H1 (cell line): ENCODE measurements around the gene RAB4B. TPM values are rescaled to one million over a fixed set of nuclear protein-coding genes. Genes with fewer than 3 reads are reported as not detected.
"Not testable (repeated sequence)": the region's sequence is repeated elsewhere in the genome, so short reads cannot be mapped to it uniquely, and the experiment has no call there.

Source experiments
- CTCF ChIA-PET: fragments of 300-600 bp; sonication (Branson Sonifier 250); formaldehyde crosslinking; loops from one replicate; lab custom pipeline; 2021; ENCODE audit not compliant: partially characterized antibody; lab: Charles Lee
- POLR2A ChIA-PET: fragments of 300-600 bp; sonication (Branson Sonifier 250); formaldehyde crosslinking; loops from one replicate; lab custom pipeline; 2021; ENCODE audit warnings: inconsistent platforms; ENCODE audit not compliant: partially characterized antibody; lab: Charles Lee
- DNase-seq, 2 experiments: peaks; one replicate each; pipeline versions ENCODE4 v3.0.0 to v3.0.0-alpha.2; 2010 to 2022; ENCODE audit warnings: low spot score in 2 of 2, low read depth in 1 of 2, mixed read lengths in 1 of 2
- FAIRE-seq: peaks from 2 replicates; lab custom pipeline; 2011; peaks lifted over from hg19 to GRCh38; lab: Jason Lieb, UNC
- H2AFZ ChIP-seq: 2 replicates; pipeline ENCODE4 v1.8.1; 2012; ENCODE audit warnings: low read length, inconsistent platforms
- H2AK5ac ChIP-seq: 2 replicates; pipeline ENCODE4 v1.6.1; 2013; ENCODE audit warnings: low read depth, low read length
- H2BK120ac ChIP-seq: replicated peaks from 2 replicates; pipeline ENCODE3; 2013; ENCODE audit warnings: low read depth, low read length, inconsistent platforms
- H2BK12ac ChIP-seq: 2 replicates; pipeline ENCODE4 v1.6.1; 2013; ENCODE audit warnings: low read depth, low read length
- H2BK15ac ChIP-seq: 2 replicates; pipeline ENCODE4 v1.6.1; 2013; ENCODE audit warnings: low read length
- H2BK20ac ChIP-seq: 2 replicates; pipeline ENCODE4 v1.6.1; 2013; ENCODE audit warnings: low read length
- H2BK5ac ChIP-seq: 2 replicates; pipeline ENCODE4 v1.6.1; 2013; ENCODE audit warnings: low read depth, low read length
- H3K14ac ChIP-seq: 2 replicates; pipeline ENCODE4 v1.6.1; 2013; ENCODE audit warnings: inconsistent platforms; ENCODE audit not compliant: insufficient read length
- H3K18ac ChIP-seq: 2 replicates; pipeline ENCODE4 v1.6.1; 2013; ENCODE audit warnings: low read length; ENCODE audit errors: extremely low read depth
- H3K23ac ChIP-seq: 2 replicates; pipeline ENCODE4 v1.6.1; 2013; ENCODE audit warnings: inconsistent platforms; ENCODE audit not compliant: insufficient read length
- H3K23me2 ChIP-seq: 2 replicates; pipeline ENCODE4 v1.6.1; 2013; ENCODE audit warnings: low read depth, low read length
- H3K27ac ChIP-seq: 2 replicates; pipeline ENCODE4 v1.6.1; 2011; ENCODE audit warnings: low read depth, low read length, inconsistent platforms
- H3K27me3 ChIP-seq, 4 experiments: replicated peaks in 1 of 4; 1 replicate in 1 of 4; 2 replicates in 3 of 4; pipeline versions ENCODE4 v1.6.1 to v1.8.1; 2011 to 2013; ENCODE audit warnings: low read length in 3 of 4, mild to moderate bottlenecking in 3 of 4, inconsistent platforms in 2 of 4, mixed read lengths in 2 of 4, moderate library complexity in 1 of 4; ENCODE audit not compliant: control insufficient read depth in 3 of 4, insufficient read depth in 3 of 4; ENCODE audit errors: extremely low read depth in 1 of 4
- H3K36me3 ChIP-seq, 4 experiments: 2 replicates each; pipeline versions ENCODE4 v1.6.1 to v1.8.1; 2011 to 2013; ENCODE audit warnings: mild to moderate bottlenecking in 4 of 4, low read length in 3 of 4, moderate library complexity in 2 of 4, control low read depth in 1 of 4, inconsistent platforms in 1 of 4; ENCODE audit not compliant: insufficient read depth in 4 of 4, control insufficient read depth in 2 of 4
- H3K4ac ChIP-seq: replicated peaks from 2 replicates; pipeline ENCODE3; 2013; ENCODE audit warnings: low read length, low read depth, mixed read lengths, inconsistent platforms; ENCODE audit not compliant: insufficient read length
- H3K4me1 ChIP-seq, 4 experiments: replicated peaks in 1 of 4; 1 replicate in 1 of 4; 2 replicates in 3 of 4; pipeline versions ENCODE4 v1.6.1 to v1.8.1; 2011 to 2013; ENCODE audit warnings: low read length in 3 of 4, inconsistent platforms in 2 of 4, mixed read lengths in 1 of 4; ENCODE audit not compliant: insufficient read depth in 4 of 4, control insufficient read depth in 3 of 4
- H3K4me2 ChIP-seq, 2 experiments: 2 replicates each; pipeline versions ENCODE4 v1.6.1 to v1.8.1; 2011 to 2013; ENCODE audit warnings: low read depth in 2 of 2, low read length in 2 of 2, control low read depth in 1 of 2, inconsistent platforms in 1 of 2, mild to moderate bottlenecking in 1 of 2; ENCODE audit not compliant: insufficient read depth in 1 of 2
- H3K4me3 ChIP-seq, 4 experiments: fragments of 200-600, 300-600 bp in 1 of 4; sonication (generic), shearing (Covaris generic), sonication (Bioruptor Twin) in 1 of 4; 2 replicates each; pipeline versions ENCODE4 v1.5.1 to v1.8.1; 2011 to 2016; ENCODE audit warnings: low read length in 4 of 4, low read depth in 3 of 4, control low read depth in 2 of 4, inconsistent platforms in 2 of 4, mild to moderate bottlenecking in 2 of 4, mixed read lengths in 1 of 4, moderate library complexity in 1 of 4; ENCODE audit not compliant: insufficient read depth in 2 of 4; ENCODE audit errors: extremely low read depth in 1 of 4
- H3K56ac ChIP-seq: replicated peaks from 2 replicates; pipeline ENCODE3; 2013; ENCODE audit warnings: low read depth, mild to moderate bottlenecking, mixed read lengths, low read length, inconsistent platforms; ENCODE audit not compliant: insufficient read length
- H3K79me1 ChIP-seq: 2 replicates; pipeline ENCODE4 v1.6.1; 2013; ENCODE audit warnings: low read depth, low read length, control low read depth
- H3K79me2 ChIP-seq, 2 experiments: 2 replicates each; pipeline versions ENCODE4 v1.6.1 to v1.8.1; 2012 to 2013; ENCODE audit warnings: low read length in 2 of 2, mild to moderate bottlenecking in 2 of 2, inconsistent platforms in 1 of 2; ENCODE audit not compliant: insufficient read depth in 2 of 2, control insufficient read depth in 1 of 2
- H3K9ac ChIP-seq, 4 experiments: replicated peaks in 1 of 4; 1 replicate in 1 of 4; 2 replicates in 3 of 4; pipeline versions ENCODE4 v1.6.1 to v1.8.1; 2011 to 2013; ENCODE audit warnings: low read depth in 3 of 4, low read length in 3 of 4, control low read depth in 2 of 4, mild to moderate bottlenecking in 2 of 4, moderate library complexity in 2 of 4, inconsistent platforms in 1 of 4; ENCODE audit errors: extremely low read depth in 1 of 4
- H3K9me3 ChIP-seq, 2 experiments: 2 replicates each; pipeline versions ENCODE4 v1.6.1 to v1.8.1; 2012 to 2013; ENCODE audit warnings: mild to moderate bottlenecking in 2 of 2, moderate library complexity in 2 of 2, control low read depth in 1 of 2, inconsistent platforms in 1 of 2, low read depth in 1 of 2, low read length in 1 of 2, mixed read lengths in 1 of 2; ENCODE audit not compliant: insufficient read depth in 2 of 2
- H4K20me1 ChIP-seq, 2 experiments: replicated peaks in 1 of 2; 2 replicates each; pipeline versions ENCODE3 to v1.8.1; 2011 to 2013; ENCODE audit warnings: inconsistent platforms in 2 of 2, low read length in 2 of 2, mild to moderate bottlenecking in 1 of 2; ENCODE audit not compliant: insufficient read depth in 2 of 2, control insufficient read depth in 1 of 2
- H4K5ac ChIP-seq: 2 replicates; pipeline ENCODE4 v1.6.1; 2013; ENCODE audit warnings: low read length, low read depth, mixed read lengths, inconsistent platforms; ENCODE audit not compliant: insufficient read length
- H4K8ac ChIP-seq: 2 replicates; pipeline ENCODE4 v1.8.0; 2013; ENCODE audit warnings: mild to moderate bottlenecking, moderate library complexity, low read length, inconsistent platforms; ENCODE audit not compliant: insufficient read depth; ENCODE audit errors: extremely low read depth
- H4K91ac ChIP-seq: replicated peaks from 2 replicates; pipeline ENCODE3; 2013; ENCODE audit warnings: low read length, mixed read lengths, inconsistent platforms; ENCODE audit not compliant: insufficient read length
- WGBS, 2 experiments: shearing (Covaris generic) in 1 of 2; methylation state at CpG; one replicate each; pipeline versions ENCODE4 v1.1.6 to v1.1.7; 2013 to 2015; ENCODE audit warnings: low lambda C conversion rate in 2 of 2, mixed read lengths in 2 of 2, inconsistent platforms in 1 of 2, low coverage in 1 of 2, missing lambda C conversion rate in 1 of 2; ENCODE audit not compliant: insufficient replicate concordance in 2 of 2, insufficient coverage in 1 of 2, insufficient read length in 1 of 2; ENCODE audit errors: extremely low coverage in 1 of 2, missing lambda C conversion rate in 1 of 2; 5-methylcytosine and 5-hydroxymethylcytosine counted together
- polyA plus RNA-seq, 7 experiments: library from polyadenylated mRNA; depleted of rRNA in 3 of 7; stranded (reverse) in 5 of 7; unstranded in 2 of 7; fragments of >200 nt in 5 of 7; fragments of 200-250 nt in 2 of 7; gene quantifications; 1 replicate in 5 of 7; 2 replicates in 1 of 7; 4 replicates in 1 of 7; pipeline versions ENCODE4 v1.2.1 to v1.2.3, GENCODE V29; 2011 to 2013; ENCODE audit warnings: missing spikeins in 2 of 7, mixed read lengths in 2 of 7
- total RNA-seq: library from RNA; stranded (reverse); fragmentation: NEBNext Ultra II Directional; extraction: Animal tissue kit (Norgen Biotek cat#: 25700); gene quantifications from 2 replicates; pipeline ENCODE4 v1.2.1, GENCODE V29; 2021

The RAB4B gene
- total and polyA plus RNA-seq, 2 of the 8 experiments (the other 6 are each of a cell fraction or from before 2014, with no cell fraction given), result 15.9 to 28.6 TPM

- 78% methylated on average over 4 of the region's 4 CpGs; no CpG with 5 or more reads in 1 of the 2 experiments for WGBS, 2 experiments
- not testable (repeated sequence) for H3K79me1 ChIP-seq, H3K9ac ChIP-seq, H2AK5ac ChIP-seq, H3K9me3 ChIP-seq, H2BK12ac ChIP-seq, H4K91ac ChIP-seq, H3K4me2 ChIP-seq, H3K4ac ChIP-seq, H2BK20ac ChIP-seq, H2BK5ac ChIP-seq, H3K36me3 ChIP-seq, H3K4me3 ChIP-seq, H3K79me2 ChIP-seq, FAIRE-seq, DNase-seq, H3K14ac ChIP-seq, H2BK120ac ChIP-seq, H3K4me1 ChIP-seq, H4K8ac ChIP-seq, H3K27me3 ChIP-seq, H3K18ac ChIP-seq, H3K27ac ChIP-seq, H4K5ac ChIP-seq, H2AFZ ChIP-seq, H4K20me1 ChIP-seq, H2BK15ac ChIP-seq, H3K23me2 ChIP-seq, H3K23ac ChIP-seq, H3K56ac ChIP-seq
- CTCF ChIA-PET, result interaction anchor here (1.4 kb wide), 1 partner anchor 169 kb away, joined by 4 read pairs; no protein-coding TSS in a partner anchor
- POLR2A ChIA-PET, result interaction anchor here (1.0 to 1.7 kb wide), 2 partner anchors 16 to 26 kb away, joined by 3 to 5 read pairs; no protein-coding TSS in a partner anchor
Measured at GRCh38 chr19:40832431-40832790, 54.4 kb downstream of the RAB4B start.
